GM18873 (cell line): ENCODE data around the gene PRM3.

Experiments
- ATAC-seq: cut with Tn5 transposase; IDR thresholded peaks from one replicate; pipeline ENCODE4 v1.9.1; 2021; ENCODE audit warnings: mild to moderate bottlenecking, moderate library complexity, moderate number of reproducible peaks; ENCODE audit not compliant: unreplicated experiment, low FRiP score

The PRM3 gene

GRCh38 chr16:11289202-11289601 lies 15.8 kb upstream of the PRM3 start:
- ATAC-seq = no peak

DNA sequence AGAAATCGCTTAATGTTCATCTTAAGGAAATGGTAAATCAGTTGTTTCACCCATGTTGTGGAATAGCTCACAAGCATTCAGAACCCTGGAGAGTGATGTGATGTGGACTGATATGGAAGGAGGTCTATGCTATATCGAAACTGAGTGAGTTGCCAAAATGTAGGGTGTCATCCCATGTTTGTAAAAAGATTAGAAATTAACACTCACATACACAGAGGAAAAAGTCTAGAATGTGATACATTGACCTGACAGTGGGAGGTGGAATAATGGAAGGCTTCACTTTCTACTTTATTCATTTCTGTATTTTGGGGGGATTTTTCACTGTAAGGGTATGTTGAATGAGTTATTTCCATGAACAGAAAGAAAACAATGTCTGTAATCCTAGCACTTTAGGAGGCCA lies 12.4 kb upstream of the PRM3 start:
- no peak for ATAC-seq

- ATAC-seq = no peak
Observed at GRCh38 chr16:11283820-11284248, 10.4 kb upstream of the PRM3 start.

- ATAC-seq = no peak
Observed at GRCh38 chr16:11280616-11281522, 7.4 kb upstream of the PRM3 start, which contains the start of gene PRM1. PRM1 (minus strand) TSS chr16:11281330; CDS start chr16:11281238, 92 bp downstream.

DNA sequence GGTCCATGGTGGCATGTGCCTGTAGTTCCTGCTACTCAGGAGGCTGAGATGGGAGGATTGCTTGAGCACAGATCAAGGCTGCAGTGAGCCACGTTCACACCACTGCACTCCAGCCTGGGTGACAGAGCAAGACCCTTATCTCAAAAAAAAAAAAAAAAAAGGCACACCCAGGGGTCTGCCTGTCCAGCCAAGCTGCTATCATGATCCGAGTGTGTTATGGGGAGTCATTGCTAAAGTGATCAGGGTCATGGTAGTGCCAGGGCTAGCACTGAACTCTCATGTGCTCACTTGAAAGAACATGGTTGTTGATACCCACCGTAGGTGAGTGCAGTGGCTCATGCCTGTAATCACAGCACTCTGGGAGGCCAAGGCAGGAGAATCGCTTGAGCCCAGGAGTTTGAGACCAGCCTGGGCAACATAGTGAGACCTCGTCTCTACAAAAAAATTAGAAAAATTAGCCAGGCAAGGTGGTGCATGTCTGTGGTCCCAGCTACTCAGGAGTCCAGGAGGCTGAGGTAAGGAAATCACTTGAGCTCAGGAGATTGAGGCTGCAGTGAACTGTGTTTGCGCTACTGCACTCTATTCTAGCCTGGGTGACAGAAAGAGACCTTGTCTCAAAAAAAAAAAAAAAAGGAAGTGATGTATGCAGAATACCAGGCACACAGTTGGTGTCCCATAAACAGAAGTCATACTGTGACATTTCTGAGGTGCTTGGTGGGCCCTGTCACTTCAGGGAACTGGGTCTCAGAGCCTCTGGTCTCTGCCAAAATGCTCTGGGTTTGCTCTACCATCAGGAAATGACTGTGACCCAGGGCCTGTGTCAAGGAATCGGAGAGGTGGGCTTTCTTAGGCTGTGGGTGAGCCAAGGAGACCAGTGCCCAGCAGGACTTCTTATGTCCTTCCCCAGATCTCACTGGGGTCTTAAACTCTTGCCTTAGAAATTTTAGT lies 5.5 kb upstream of the PRM3 start:
- ATAC-seq = no peak

- ATAC-seq = no peak
Observed at GRCh38 chr16:11277607-11278337, 4.3 kb upstream of the PRM3 start.

GRCh38 chr16:11276896-11277593 lies 3.6 kb upstream of the PRM3 start:
- ATAC-seq = no peak

- ATAC-seq = no peak
Observed at GRCh38 chr16:11276143-11276895, 2.9 kb upstream of the PRM3 start, which contains the start of gene PRM2. PRM2 (minus strand) TSS chr16:11276480; CDS start chr16:11276370, 110 bp downstream.

GRCh38 chr16:11274964-11275363 lies 1.5 kb upstream of the PRM3 start:
- ATAC-seq = no peak

DNA sequence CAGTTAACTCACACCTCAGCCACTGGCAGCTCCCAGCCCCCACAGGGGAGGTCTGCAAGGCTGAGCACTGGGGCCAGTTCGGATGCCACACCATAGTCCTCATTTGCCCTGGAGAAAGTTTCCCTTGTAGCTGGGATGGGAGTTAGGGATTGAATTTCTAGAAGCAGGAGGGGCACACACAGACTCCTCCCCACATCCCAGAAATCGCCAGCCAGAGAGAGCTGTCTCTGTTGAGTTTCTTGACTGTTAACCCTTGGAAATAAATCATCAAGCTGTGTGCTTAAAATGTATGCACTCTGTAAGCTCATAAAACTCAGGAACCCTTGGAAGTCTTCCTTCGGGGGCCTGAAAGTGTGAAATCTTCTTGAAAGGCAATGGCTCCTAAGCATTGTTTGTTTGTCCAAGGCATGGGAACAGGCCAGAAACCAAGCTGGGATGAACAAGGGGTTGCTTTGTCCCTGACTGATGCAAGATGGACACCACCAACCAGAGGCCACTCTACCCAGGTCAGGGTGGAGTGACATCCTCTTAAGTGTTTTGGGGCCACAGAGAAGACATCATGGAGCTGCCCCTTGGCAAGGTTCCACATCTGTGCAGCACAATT lies 394 bp upstream of the PRM3 start:
- ATAC-seq = no peak

GRCh38 chr16:11272484-11272883 lies 945 bp downstream of the PRM3 start:
- no peak for ATAC-seq

- no peak for ATAC-seq
Observed at GRCh38 chr16:11271610-11272009, 1.8 kb downstream of the PRM3 start.

DNA sequence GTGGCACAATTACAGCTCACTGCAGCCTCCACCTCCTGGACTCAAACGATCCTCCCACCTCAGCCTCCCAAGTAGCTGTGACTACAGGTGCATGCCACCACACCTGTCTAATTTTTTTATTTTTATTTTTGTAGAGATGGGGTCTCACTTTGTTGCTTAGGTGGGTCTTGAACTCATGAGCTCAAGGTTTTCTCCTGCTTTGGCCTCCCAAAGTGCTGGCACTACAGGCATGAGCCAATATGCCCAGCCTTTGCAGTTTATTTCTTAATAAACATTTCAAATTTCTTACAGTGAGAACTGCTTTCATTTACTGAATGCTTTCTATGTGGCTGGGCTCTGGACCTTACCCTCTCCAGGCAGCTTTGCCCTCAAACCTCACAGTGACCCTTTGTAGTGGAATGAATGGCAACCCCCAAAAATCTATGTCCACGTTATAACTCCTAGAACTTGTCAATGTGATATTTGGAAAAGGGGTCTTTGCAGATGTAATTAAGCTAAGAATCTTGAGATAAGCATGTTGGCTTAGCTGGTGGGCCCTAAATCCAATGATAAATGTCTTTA lies 2.7 kb downstream of the PRM3 start:
- no peak for ATAC-seq

GRCh38 chr16:11268921-11269375 lies 4.5 kb downstream of the PRM3 start, which contains the start of gene TNP2:
TNP2 (minus strand) TSS chr16:11269325; CDS start chr16:11269262, 63 bp downstream.
- ATAC-seq = no peak

DNA sequence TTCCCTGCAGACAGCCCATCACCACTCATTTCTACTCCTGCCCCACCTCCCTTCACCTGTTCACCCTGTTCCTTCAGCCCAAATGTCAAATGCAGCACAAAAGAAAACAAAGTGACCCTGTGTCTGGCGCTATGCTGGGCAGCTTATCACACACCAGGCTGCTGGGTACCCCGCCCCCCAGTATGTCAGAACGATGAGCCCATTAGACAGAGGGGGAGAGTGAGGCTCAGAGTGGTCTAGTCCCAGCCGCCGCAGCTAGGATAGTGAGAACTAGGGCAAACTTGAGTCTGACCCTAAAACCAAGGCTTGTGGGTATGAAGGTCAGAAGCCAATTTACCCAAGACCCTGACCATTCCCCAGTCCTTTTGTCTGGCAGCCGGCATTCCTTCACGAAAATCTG lies 8.3 kb downstream of the PRM3 start:
- no peak for ATAC-seq

DNA sequence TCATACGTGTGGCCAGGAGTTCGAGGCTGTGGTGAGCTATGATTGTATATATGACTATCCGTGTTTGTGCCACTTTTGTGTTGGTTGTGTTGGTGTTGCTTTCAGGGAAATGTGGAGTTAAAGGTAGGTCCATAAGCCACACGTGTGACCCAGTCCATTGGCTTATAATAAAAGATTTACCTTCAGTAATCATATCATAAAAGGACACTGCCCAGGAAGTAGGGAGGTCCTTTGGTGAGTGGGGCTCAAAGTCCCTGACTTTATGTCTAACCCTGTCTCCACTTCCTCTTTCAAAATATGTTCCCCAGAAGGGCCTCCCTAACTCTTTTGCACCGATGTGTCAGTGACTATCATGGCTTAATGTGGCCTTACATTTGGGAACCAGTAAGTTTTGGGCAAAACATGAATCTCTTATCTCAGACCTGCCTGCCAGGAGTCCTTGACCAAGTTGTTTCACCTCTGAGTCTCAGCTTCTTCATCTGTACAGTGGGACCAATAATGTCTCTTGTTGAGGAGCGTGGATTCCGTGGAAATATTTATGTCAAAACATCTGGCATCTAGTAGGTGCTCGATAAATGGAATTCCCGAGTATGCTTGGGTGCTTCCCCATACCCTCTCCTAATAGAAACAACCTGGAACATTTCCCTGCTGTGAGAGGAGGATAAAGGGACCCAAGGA lies 9.1 kb downstream of the PRM3 start:
- ATAC-seq = no peak

DNA sequence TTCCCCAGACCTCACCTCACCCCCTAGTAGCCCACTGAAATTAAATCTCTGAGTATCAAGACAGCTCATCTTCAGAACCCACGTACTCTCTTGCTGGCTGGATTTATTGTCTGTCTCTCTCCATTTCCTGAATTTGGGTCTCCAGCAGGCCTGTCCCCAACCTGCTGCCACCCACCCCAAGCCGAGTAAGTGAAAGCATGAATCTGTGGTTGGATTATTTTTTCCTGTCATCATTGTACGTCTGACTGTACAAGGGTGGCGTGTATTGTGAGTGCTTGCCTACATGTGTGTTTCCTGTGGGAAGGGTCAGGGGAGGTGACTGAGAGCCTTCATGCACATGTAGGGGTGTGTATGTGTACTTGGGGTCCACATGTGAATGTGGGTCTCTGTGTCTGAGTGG lies 9.7 kb downstream of the PRM3 start:
- no peak for ATAC-seq

DNA sequence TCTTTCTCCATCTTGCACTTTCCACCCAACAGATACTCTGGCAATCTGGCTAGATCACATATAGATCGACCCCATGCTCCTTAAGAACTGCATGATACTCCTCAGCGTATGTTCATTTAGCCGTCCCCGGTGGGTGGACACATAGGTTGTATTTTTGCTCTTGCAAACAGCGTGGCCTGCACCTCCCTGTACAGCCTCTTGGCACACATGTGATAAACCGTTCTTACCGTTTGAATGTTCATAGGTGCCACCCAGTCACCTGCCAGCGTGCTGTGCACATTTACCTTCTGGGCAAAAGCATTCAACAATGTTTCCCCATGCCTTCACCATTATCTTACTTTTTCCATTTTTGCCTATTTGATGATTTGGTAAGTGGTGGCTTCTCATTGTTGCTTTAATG lies 10.5 kb downstream of the PRM3 start:
- no peak for ATAC-seq
